GM12878 (cell line): ENCODE data around the gene NAMPT. TPM values are rescaled to one million over a fixed set of nuclear protein-coding genes. Genes with fewer than 3 reads are reported as not detected.

Source experiments
- ATAC-seq: fragments of 200-7000 bp; cut with Tn5 transposase; 3 replicates; pipeline ENCODE4 v1.9.1; 2020; ENCODE audit warnings: mild to moderate bottlenecking, moderate library complexity
- BruUV-seq: library from RNA; stranded (reverse); fragments of 400-500 nt; replicated peaks from 2 replicates; lab custom pipeline; 2021; lab: Mats Ljungman, UMichigan
- CTCF ChIA-PET: fragments of 300-600 bp; sonication (Branson Sonifier 250); formaldehyde crosslinking; extraction: SDS; loops from one replicate; lab custom pipeline; 2021; ENCODE audit warnings: inconsistent platforms; lab: Yijun Ruan, JAX
- POLR2A ChIA-PET: fragments of 350-600 bp; formaldehyde crosslinking; extraction: SDS; loops from one replicate; lab custom pipeline; 2021; ENCODE audit warnings: inconsistent platforms; lab: Charles Lee
- RAD21 ChIA-PET: fragments of 300-600 bp; sonication (Branson Sonifier 250); formaldehyde crosslinking; loops from one replicate; lab custom pipeline; 2023; ENCODE audit warnings: antibody characterized with exemption; ENCODE audit not compliant: unreplicated experiment; lab: Charles Lee
- SMC1A ChIA-PET: fragments of 300-600 bp; sonication (Branson Sonifier 250); formaldehyde crosslinking; loops from one replicate; lab custom pipeline; 2023; ENCODE audit not compliant: unreplicated experiment, uncharacterized antibody; lab: Charles Lee
- DNase-seq: peaks from one replicate; pipeline ENCODE4 v3.0.0-alpha.2; 2011; ENCODE audit warnings: low read depth, low spot score
- FAIRE-seq: peaks from 3 replicates; lab custom pipeline; 2011; peaks lifted over from hg19 to GRCh38; lab: Jason Lieb, UNC
- H2AFZ ChIP-seq: 2 replicates; pipeline ENCODE4 v1.6.0; 2011; ENCODE audit warnings: low read depth, low read length, control low read depth; ENCODE audit not compliant: control insufficient read depth
- H3K27ac ChIP-seq: 2 replicates; pipeline ENCODE4 v1.5.1; 2011; ENCODE audit warnings: control low read depth; ENCODE audit not compliant: control insufficient read depth, insufficient read depth
- H3K27me3 ChIP-seq, 2 experiments: replicated peaks in 1 of 2; 2 replicates each; pipeline versions ENCODE4 v1.6.0 to v1.6.1; 2011; ENCODE audit warnings: low read length in 1 of 2; ENCODE audit not compliant: control insufficient read depth in 2 of 2, insufficient read depth in 2 of 2
- H3K36me3 ChIP-seq, 2 experiments: 2 replicates each; pipeline ENCODE4 v1.5.1; 2011; ENCODE audit warnings: low read length in 1 of 2; ENCODE audit not compliant: control insufficient read depth in 2 of 2, insufficient read depth in 2 of 2
- H3K4me1 ChIP-seq: 2 replicates; pipeline ENCODE4 v1.6.1; 2011; ENCODE audit warnings: mild to moderate bottlenecking, low read length, moderate library complexity, mixed read lengths; ENCODE audit not compliant: control insufficient read depth, insufficient read depth
- H3K4me2 ChIP-seq: 2 replicates; pipeline ENCODE4 v1.6.0; 2011; ENCODE audit warnings: control low read depth; ENCODE audit not compliant: control insufficient read depth, insufficient read depth
- H3K4me3 ChIP-seq: fragments of 200-600 bp; sonication (generic); 2 replicates; pipeline ENCODE4 v1.5.1; 2016
- H3K79me2 ChIP-seq: 2 replicates; pipeline ENCODE4 v1.6.0; 2011; ENCODE audit warnings: low read length; ENCODE audit not compliant: control insufficient read depth, insufficient read depth
- H3K9ac ChIP-seq: 2 replicates; pipeline ENCODE4 v1.8.0; 2011; ENCODE audit warnings: low read length, control low read depth, mixed read lengths; ENCODE audit not compliant: control insufficient read depth, insufficient read depth
- H3K9me3 ChIP-seq: replicated peaks from 3 replicates; pipeline ENCODE4 v1.5.1; 2011; ENCODE audit warnings: mild to moderate bottlenecking, low read length; ENCODE audit not compliant: control insufficient read depth, insufficient read depth
- H4K20me1 ChIP-seq: 2 replicates; pipeline ENCODE4 v1.6.0; 2011; ENCODE audit not compliant: control insufficient read depth, insufficient read depth
- CHD4 ChIP-seq: fragments of 200-600 bp; sonication (generic); IDR thresholded peaks from 2 replicates; pipeline ENCODE4 v1.6.1; 2016; ENCODE audit warnings: mild to moderate bottlenecking
- EGR1 ChIP-seq, 2 experiments: IDR thresholded peaks; 1 replicate in 1 of 2; 2 replicates in 1 of 2; pipeline ENCODE4 v1.6.1; 2011 to 2012; ENCODE audit warnings: low read depth in 2 of 2, low read length in 2 of 2, borderline replicate concordance in 1 of 2, mild to moderate bottlenecking in 1 of 2, moderate library complexity in 1 of 2
- FOXK2 ChIP-seq: fragments of 450-650 bp; IDR thresholded peaks from 2 replicates; pipeline ENCODE4 v1.6.1; 2017; ENCODE audit warnings: mild to moderate bottlenecking, moderate library complexity
- HDGF ChIP-seq: fragments of 450-650 bp; IDR thresholded peaks from 2 replicates; pipeline ENCODE4 v1.6.1; 2016; ENCODE audit warnings: antibody characterized with exemption
- IRF4 ChIP-seq: IDR thresholded peaks from 2 replicates; pipeline ENCODE4 v1.6.1; 2011; ENCODE audit warnings: low read depth, low read length
- RELA ChIP-seq: fragments of 450-650 bp; IDR thresholded peaks from 2 replicates; pipeline ENCODE4 v1.8.0; 2014; ENCODE audit warnings: borderline replicate concordance; ENCODE audit not compliant: partially characterized antibody
- STAT1 ChIP-seq: fragments of 450-650 bp; conservative IDR thresholded peaks from 2 replicates; pipeline ENCODE4 v1.6.1; 2014; ENCODE audit warnings: antibody characterized with exemption, mild to moderate bottlenecking
- SUZ12 ChIP-seq: fragments of 200-600 bp; sonication (generic); IDR thresholded peaks from one replicate; pipeline ENCODE4 v1.6.1; 2018; ENCODE audit warnings: antibody characterized with exemption, mild to moderate bottlenecking; ENCODE audit not compliant: unreplicated experiment
- WGBS: methylation state at CpG from one replicate; pipeline ENCODE4 v1.1.6; 2016; ENCODE audit warnings: low lambda C conversion rate; ENCODE audit not compliant: insufficient replicate concordance, insufficient coverage; ENCODE audit errors: missing lambda C conversion rate; 5-methylcytosine and 5-hydroxymethylcytosine counted together
- in situ Hi-C: fragments of 300-500 bp; cut with MboI; formaldehyde crosslinking; loops from 9 replicates; pipeline ENCODE4 v1.14.3; 2018; ENCODE audit warnings: mixed read lengths
- intact Hi-C: fragments of 100-400 bp; cut with micrococcal nuclease; formaldehyde crosslinking; loops from one replicate; pipeline ENCODE4 v1.14.2; 2022; ENCODE audit not compliant: unreplicated experiment
- polyA plus RNA-seq, 11 experiments: library from polyadenylated mRNA; depleted of rRNA in 4 of 11; unstranded in 6 of 11; stranded (reverse) in 5 of 11; fragments of >200 nt; fragmentation: Nextera tagmentation in 4 of 11; fragmentation: Illumina TruSeq in 1 of 11; extraction: Ambion mirVana in 4 of 11; extraction: Trizol in 1 of 11; gene quantifications; 1 replicate in 1 of 11; 2 replicates in 10 of 11; pipeline versions ENCODE4 v1.2.1 to v1.2.3, GENCODE V29; 2011 to 2016; ENCODE audit warnings: inconsistent platforms in 2 of 11, missing spikeins in 2 of 11, low read depth in 1 of 11
- total RNA-seq, 4 experiments: library from RNA; depleted of rRNA in 3 of 4; stranded (reverse); fragments of >200 nt in 3 of 4; fragmentation: Illumina TruSeq in 1 of 4; extraction: Trizol in 1 of 4; gene quantifications; 2 replicates each; pipeline versions ENCODE4 v1.2.1 to v1.2.3, GENCODE V29; 2013 to 2021

The NAMPT gene
- total and polyA plus RNA-seq, 10 of the 15 experiments (the other 5 are each of a cell fraction or from before 2014, with no cell fraction given), result 28.3 to 173 (median 75.0) TPM

DNA sequence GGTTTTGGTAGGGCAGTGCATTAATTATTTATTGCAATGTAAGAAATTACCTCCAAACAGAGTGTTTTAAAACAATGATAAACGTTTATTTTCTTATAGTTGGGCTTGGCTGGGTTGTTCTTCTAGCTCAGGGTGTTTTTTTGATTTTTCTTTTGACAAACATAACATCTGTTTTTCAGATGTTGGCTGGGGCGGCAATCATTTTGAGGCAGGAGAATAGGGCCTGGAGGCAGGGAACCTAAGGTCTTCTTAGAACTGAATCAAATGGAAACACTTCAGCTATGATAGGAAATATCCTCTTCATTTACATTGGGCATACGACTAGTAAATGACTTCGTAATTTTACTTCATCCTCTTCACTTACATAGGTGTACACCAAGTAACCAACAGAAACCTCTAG is 47.4 kb upstream of the NAMPT start:
- Histone ChIP-seq H3K79me2 (no peaks in the 10 kb centered on the region), H3K4me2 (no peak overlapping the region), H2AFZ (no peak overlapping the region), H3K36me3 (no peaks in the 10 kb centered on the region), H3K4me1 (no peaks in the 10 kb centered on the region), H3K27me3 (no peaks in the 10 kb centered on the region), H3K27ac (no peak overlapping the region), H3K9me3 (no peaks in the 10 kb centered on the region), H3K4me3 (no peak overlapping the region), H4K20me1 (no peaks in the 10 kb centered on the region), H3K9ac (no peak overlapping the region)
- FAIRE-seq (no peak), DNase-seq (no peak), ATAC-seq (no peak)
- intact Hi-C loops (no loop called here), in situ Hi-C loops (no loop called here)
- CTCF ChIA-PET, result interaction anchor here (0.6 to 1.5 kb wide), 8 partner anchors 8 to 155 kb away, joined by 3 to 5 read pairs (median 3); no protein-coding TSS in a partner anchor
- TF ChIP-seq HDGF (no peak), IRF4 (no peak), EGR1 (IDR thresholded peaks at IDR 0.05; ENCODE audit: borderline replicate concordance in 1 of 2, low read depth in 2 of 2, low read length in 2 of 2) (no peak), FOXK2 (no peak), STAT1 (no peak), SUZ12 (no peak), CHD4 (no peak), RELA (no peak)
- WGBS, result 75% methylated on average over 4 of the region's 4 CpGs
- POLR2A ChIA-PET, result interaction anchor here (1.0 to 1.3 kb wide), 3 partner anchors 54 to 93 kb away, joined by 3 to 4 read pairs (median 3); no protein-coding TSS in a partner anchor
- SMC1A ChIA-PET, result interaction anchor here (0.9 to 2.6 kb wide), 6 partner anchors 12 to 130 kb away, joined by 4 to 14 read pairs (median 6); no protein-coding TSS in a partner anchor
- RAD21 ChIA-PET, result interaction anchor here (0.7 to 2.1 kb wide), 2 partner anchors 15 to 42 kb away, joined by 3 to 7 read pairs; no protein-coding TSS in a partner anchor
- no TSS peak for BruUV-seq
